Measurements from ENCODE around the gene COASY. TPM values are rescaled to one million over a fixed set of nuclear protein-coding genes. Genes with fewer than 3 reads are reported as not detected.

COASY gene
- total RNA-seq, 3 donors from 2014 or later (not counting 1 experiment from before 2014, with no cell fraction given), result 61.1 to 67.8 (median 62.3) TPM

DNA sequence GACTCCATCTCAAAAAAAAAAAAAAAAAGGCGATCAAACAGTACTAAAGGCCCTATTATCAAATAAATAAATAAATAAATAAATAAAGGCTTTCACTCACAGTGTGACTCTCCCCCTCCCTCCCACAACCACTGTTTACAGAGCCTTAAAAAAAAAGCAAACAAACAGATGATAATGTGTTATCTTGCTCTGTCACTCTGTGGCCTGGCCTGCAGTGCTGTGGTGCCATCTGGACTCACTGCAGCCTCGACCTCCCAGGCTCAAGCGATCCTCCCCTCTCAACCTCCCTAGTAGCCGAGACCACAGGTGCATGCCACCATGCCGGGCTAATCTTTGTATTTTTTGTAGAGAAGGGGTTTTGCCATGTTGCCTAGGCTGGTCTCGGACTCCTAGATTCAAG is 34.0 kb upstream of the COASY start:
- peaks cover 23 to 43% of the 10 kb centered on the region in 2 donors for H3K4me1 Mint-ChIP-seq
- Histone ChIP-seq H3K36me3 (ENCODE audit: control insufficient read depth, insufficient read depth, low read length) (no peaks in the 10 kb centered on the region), H3K27ac (ENCODE audit: low read length) (no peak overlapping the region), H3K9me3 (ENCODE audit: control insufficient read depth, insufficient read depth, low read length) (no peaks in the 10 kb centered on the region), H3K27me3 (ENCODE audit: control insufficient read depth, insufficient read depth, low read length) (no peaks in the 10 kb centered on the region), H3K4me1 (ENCODE audit: control insufficient read depth, insufficient read depth, low read length) (peaks cover 43% of the 10 kb centered on the region), H3K4me3 (ENCODE audit: low read length) (no peak overlapping the region)
- no peak for DNase-seq
- H3K27me3 Mint-ChIP-seq (ENCODE audit: low read depth in 2 of 2), result no peaks in the 10 kb centered on the region
- no peak for ATAC-seq
- intact Hi-C loops (cut with micrococcal nuclease), result loop anchor here (1.0 kb wide), 2 partner anchors 100 to 205 kb away; no protein-coding TSS in a partner anchor
- H3K27ac Mint-ChIP-seq, result no peak overlapping the region
- TF ChIP-seq CTCF (IDR thresholded peaks at IDR 0.05), result no peak
- H3K9me3 Mint-ChIP-seq, result no peaks in the 10 kb centered on the region
- H3K36me3 Mint-ChIP-seq, result no peaks in the 10 kb centered on the region
- no peak overlapping the region for H3K4me3 Mint-ChIP-seq
- 83% methylated on average over 4 of the region's 6 CpGs for WGBS (ENCODE audit: insufficient coverage)

- Mint-ChIP-seq H3K4me3 (peak overlapping the region; percentile 25), H3K27ac (peak overlapping the region in 1 of 2 donors; percentile 86), H3K27me3 (ENCODE audit: low read depth in 2 of 2) (no peaks in the 10 kb centered on the region), H3K9me3 (no peaks in the 10 kb centered on the region), H3K4me1 (peaks cover 29 to 48% of the 10 kb centered on the region in 2 donors), H3K36me3 (no peaks in the 10 kb centered on the region)
- H3K27ac ChIP-seq (ENCODE audit: low read length), result no peak overlapping the region
- H3K9me3 ChIP-seq (ENCODE audit: control insufficient read depth, insufficient read depth, low read length), result no peaks in the 10 kb centered on the region
- intact Hi-C loops (cut with micrococcal nuclease), result no loop called here
- DNase-seq, result no peak
- peaks cover 43% of the 10 kb centered on the region for H3K4me1 ChIP-seq (ENCODE audit: control insufficient read depth, insufficient read depth, low read length)
- 38% methylated on average over 3 of the region's 3 CpGs for WGBS (ENCODE audit: insufficient coverage)
- H3K27me3 ChIP-seq (ENCODE audit: control insufficient read depth, insufficient read depth, low read length), result no peaks in the 10 kb centered on the region
- H3K36me3 ChIP-seq (ENCODE audit: control insufficient read depth, insufficient read depth, low read length), result no peaks in the 10 kb centered on the region
- no peak for ATAC-seq
- TF ChIP-seq CTCF (IDR thresholded peaks at IDR 0.05), result no peak
- no peak overlapping the region for H3K4me3 ChIP-seq (ENCODE audit: low read length)
These were observed 32.9 kb upstream of the COASY start for GRCh38 chr17:42529061-42529460.

GRCh38 chr17:42530952-42531454 is 30.9 kb upstream of the COASY start:
- Histone ChIP-seq H3K27ac (ENCODE audit: low read length) (no peak overlapping the region), H3K4me1 (ENCODE audit: control insufficient read depth, insufficient read depth, low read length) (peaks cover 51% of the 10 kb centered on the region), H3K36me3 (ENCODE audit: control insufficient read depth, insufficient read depth, low read length) (no peaks in the 10 kb centered on the region), H3K4me3 (ENCODE audit: low read length) (no peak overlapping the region), H3K27me3 (ENCODE audit: control insufficient read depth, insufficient read depth, low read length) (no peaks in the 10 kb centered on the region), H3K9me3 (ENCODE audit: control insufficient read depth, insufficient read depth, low read length) (no peaks in the 10 kb centered on the region)
- no peak for TF ChIP-seq CTCF (IDR thresholded peaks at IDR 0.05)
- Mint-ChIP-seq H3K4me3 (peak overlapping the region; percentile 85), H3K36me3 (no peaks in the 10 kb centered on the region), H3K9me3 (no peaks in the 10 kb centered on the region), H3K27me3 (ENCODE audit: low read depth in 2 of 2) (no peaks in the 10 kb centered on the region), H3K27ac (peak overlapping the region; percentile 80 to 86), H3K4me1 (peaks cover 35 to 51% of the 10 kb centered on the region in 2 donors)
- ATAC-seq (no peak), DNase-seq (no peak)
- WGBS (ENCODE audit: insufficient coverage), result 86% methylated on average over 1 of the region's 2 CpGs
- intact Hi-C loops (cut with micrococcal nuclease), result loop anchor here (2.0 kb wide), 1 partner anchor 46 kb away; no protein-coding TSS in a partner anchor

Measured in natural killer cell (primary cell).